ENCODE measurements around the gene MCM6. TPM values are rescaled to one million over a fixed set of nuclear protein-coding genes. Genes with fewer than 3 reads are reported as not detected.

The MCM6 gene
- total RNA-seq, 1 donor from 2014 or later: 3.7 TPM

DNA sequence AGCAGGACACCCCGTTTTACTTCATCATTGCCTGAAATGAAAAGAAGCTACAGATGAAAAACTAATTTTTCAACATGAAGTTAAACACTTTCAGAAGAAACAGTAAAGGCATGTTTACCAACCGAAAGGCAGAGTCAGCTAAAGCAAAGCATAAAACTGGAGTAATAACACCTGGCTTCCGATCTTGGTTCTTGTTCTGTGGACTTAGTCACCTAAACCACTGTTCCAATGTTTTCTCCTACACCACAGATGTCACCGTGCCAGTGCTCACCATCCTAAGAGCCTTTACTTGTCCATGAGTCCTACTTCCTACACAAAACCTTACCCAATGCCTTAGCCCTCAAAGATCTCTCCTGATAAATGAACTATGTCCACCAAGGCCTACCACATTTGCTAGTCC, 13.5 kb downstream of the MCM6 start:
- Histone ChIP-seq H3K4me3 (ENCODE audit: low read depth, low read length) (no peak overlapping the region), H3K27me3 (ENCODE audit: control insufficient read depth, insufficient read depth, low read length) (no peaks in the 10 kb centered on the region), H3K36me3 (ENCODE audit: control insufficient read depth, insufficient read depth, low read length) (peaks cover 4% of the 10 kb centered on the region)
- DNase-seq (ENCODE audit: low read depth): no peak
- TF ChIP-seq, protein P1, sequence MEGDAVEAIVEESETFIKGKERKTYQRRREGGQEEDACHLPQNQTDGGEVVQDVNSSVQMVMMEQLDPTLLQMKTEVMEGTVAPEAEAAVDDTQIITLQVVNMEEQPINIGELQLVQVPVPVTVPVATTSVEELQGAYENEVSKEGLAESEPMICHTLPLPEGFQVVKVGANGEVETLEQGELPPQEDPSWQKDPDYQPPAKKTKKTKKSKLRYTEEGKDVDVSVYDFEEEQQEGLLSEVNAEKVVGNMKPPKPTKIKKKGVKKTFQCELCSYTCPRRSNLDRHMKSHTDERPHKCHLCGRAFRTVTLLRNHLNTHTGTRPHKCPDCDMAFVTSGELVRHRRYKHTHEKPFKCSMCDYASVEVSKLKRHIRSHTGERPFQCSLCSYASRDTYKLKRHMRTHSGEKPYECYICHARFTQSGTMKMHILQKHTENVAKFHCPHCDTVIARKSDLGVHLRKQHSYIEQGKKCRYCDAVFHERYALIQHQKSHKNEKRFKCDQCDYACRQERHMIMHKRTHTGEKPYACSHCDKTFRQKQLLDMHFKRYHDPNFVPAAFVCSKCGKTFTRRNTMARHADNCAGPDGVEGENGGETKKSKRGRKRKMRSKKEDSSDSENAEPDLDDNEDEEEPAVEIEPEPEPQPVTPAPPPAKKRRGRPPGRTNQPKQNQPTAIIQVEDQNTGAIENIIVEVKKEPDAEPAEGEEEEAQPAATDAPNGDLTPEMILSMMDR (IDR thresholded peaks at IDR 0.05; ENCODE audit: insufficient read depth, low read length, severe bottlenecking): no peak
- no peak for FAIRE-seq

DNA sequence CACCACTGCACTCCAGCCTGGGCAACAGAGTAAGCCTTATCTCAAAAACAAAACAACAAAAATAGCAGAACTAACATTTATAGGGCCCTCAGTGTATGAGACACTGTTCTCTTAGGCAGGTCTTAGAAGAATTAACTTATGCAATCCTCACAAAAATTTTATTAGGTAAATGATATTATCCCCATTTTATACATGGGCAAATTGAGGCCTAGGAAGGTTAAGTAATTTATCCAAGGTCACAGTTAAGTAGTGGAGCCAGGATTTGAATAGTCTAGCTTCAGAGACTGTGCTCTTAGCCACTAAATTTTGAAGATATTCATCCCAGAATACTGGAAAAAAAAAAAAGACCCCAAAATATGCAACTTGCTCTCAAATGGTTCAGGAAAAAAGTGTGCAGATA, 22.8 kb downstream of the MCM6 start:
- TF ChIP-seq, protein P1 (IDR thresholded peaks at IDR 0.05; ENCODE audit: insufficient read depth, low read length, severe bottlenecking): no peak
- DNase-seq (ENCODE audit: low read depth) (no peak), FAIRE-seq (no peak)
- Histone ChIP-seq H3K36me3 (ENCODE audit: control insufficient read depth, insufficient read depth, low read length) (no peaks in the 10 kb centered on the region), H3K27me3 (ENCODE audit: control insufficient read depth, insufficient read depth, low read length) (no peaks in the 10 kb centered on the region), H3K4me3 (ENCODE audit: low read depth, low read length) (no peak overlapping the region)

DNA sequence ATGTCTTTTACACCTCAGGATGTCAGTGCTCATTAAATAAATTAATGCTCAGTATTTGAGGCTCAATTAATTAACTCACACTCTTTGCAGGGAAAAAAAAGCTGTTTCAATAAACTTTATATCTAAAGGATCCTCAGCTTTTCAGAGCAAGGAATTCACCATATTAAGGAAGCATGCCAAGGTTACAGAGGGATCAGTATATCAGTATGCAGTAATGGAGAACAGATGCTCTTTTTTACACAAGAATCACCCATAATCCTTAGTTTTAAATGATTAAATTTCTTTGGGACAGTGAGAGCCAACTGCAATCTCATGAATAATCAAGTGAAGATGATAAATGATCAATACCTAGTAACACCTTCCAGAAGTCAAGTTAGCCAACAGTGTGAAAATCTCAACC, 24.4 kb downstream of the MCM6 start:
- H3K4me3 ChIP-seq (ENCODE audit: low read depth, low read length): no peak overlapping the region
- TF ChIP-seq, protein P1 (IDR thresholded peaks at IDR 0.05; ENCODE audit: insufficient read depth, low read length, severe bottlenecking): no peak
- FAIRE-seq: no peak
- DNase-seq (ENCODE audit: low read depth): no peak
- H3K27me3 ChIP-seq (ENCODE audit: control insufficient read depth, insufficient read depth, low read length): no peaks in the 10 kb centered on the region
- no peaks in the 10 kb centered on the region for H3K36me3 ChIP-seq (ENCODE audit: control insufficient read depth, insufficient read depth, low read length)

DNA sequence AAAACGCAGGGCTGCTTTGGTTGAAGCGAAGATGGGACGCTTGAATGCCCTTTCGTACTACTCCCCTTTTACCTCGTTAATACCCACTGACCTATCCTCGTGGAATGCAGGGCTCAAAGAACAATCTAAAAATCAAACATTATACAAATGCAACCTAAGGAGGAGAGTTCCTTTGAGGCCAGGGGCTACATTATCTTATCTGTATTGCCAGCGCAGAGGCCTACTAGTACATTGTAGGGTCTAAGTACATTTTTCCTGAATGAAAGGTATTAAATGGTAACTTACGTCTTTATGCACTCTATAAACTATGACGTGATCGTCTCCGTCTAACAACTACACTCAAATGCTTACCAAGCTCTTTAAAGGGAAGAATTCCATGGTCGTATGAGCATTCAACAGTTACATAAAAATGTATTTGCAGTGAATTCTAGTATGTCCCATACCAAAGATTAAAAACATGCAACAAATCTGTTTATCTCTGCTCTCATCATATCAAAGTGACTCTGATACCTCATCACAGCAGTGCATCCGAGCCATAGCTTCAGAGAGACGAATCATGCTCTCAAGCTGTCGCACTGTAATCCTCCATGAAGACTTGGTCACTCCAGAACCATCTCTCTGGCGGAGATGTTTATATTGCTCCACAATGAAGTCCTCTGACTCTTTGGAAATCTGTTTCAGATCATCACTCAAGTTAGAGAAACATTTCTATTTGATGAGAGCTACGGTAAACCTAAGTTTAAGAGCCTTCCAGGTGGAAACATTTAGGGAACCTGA, 25.2 kb downstream of the MCM6 start:
- DNase-seq (ENCODE audit: low read depth) (no peak), FAIRE-seq (no peak)
- H3K27me3 ChIP-seq (ENCODE audit: control insufficient read depth, insufficient read depth, low read length): no peaks in the 10 kb centered on the region
- TF ChIP-seq, protein P1 (IDR thresholded peaks at IDR 0.05; ENCODE audit: insufficient read depth, low read length, severe bottlenecking): no peak
- H3K36me3 ChIP-seq (ENCODE audit: control insufficient read depth, insufficient read depth, low read length): peaks cover under 1% of the 10 kb centered on the region
- H3K4me3 ChIP-seq (ENCODE audit: low read depth, low read length): no peak overlapping the region

DNA sequence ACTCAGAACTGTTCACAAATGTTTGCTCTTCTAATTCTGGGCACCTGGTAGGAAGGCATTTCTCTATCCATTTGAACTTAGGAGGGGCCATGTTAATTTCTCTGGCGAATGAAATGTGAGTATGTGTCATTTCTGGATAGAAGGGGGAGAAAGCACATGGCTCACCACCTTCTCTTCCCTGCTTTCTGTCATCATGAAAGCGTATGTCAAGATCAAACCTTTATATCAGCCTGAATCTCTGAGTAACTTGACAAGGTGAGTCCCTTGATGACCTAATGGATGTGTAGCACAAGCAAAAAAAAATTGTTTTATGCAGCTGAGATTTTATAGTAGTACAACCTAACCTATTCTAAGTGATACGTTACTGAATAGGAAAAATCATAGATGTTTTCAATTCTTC, 27.2 kb downstream of the MCM6 start:
- TF ChIP-seq, protein P1 (IDR thresholded peaks at IDR 0.05; ENCODE audit: insufficient read depth, low read length, severe bottlenecking): no peak
- no peak for DNase-seq (ENCODE audit: low read depth)
- Histone ChIP-seq H3K27me3 (ENCODE audit: control insufficient read depth, insufficient read depth, low read length) (no peaks in the 10 kb centered on the region), H3K36me3 (ENCODE audit: control insufficient read depth, insufficient read depth, low read length) (peaks cover 2% of the 10 kb centered on the region), H3K4me3 (ENCODE audit: low read depth, low read length) (no peak overlapping the region)
- no peak for FAIRE-seq

DNA sequence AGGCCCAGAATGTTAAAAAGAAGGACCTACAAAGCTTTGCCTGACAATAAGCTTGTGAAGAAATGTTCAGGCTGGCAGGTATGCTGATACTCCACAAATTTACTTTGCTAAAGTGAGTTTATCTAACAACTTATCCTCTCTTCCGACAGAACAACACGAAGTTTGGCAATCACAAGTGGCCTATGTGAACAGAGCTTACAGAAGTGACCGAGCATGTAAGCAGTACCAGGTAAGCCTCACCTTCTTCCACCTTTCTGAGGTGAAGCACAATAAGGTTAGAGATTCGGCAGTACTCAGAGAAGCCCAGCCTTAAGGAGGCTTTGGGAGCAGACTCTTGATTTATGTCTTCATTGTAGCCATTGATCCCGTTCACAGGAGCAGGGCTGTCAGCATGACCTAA, 30.2 kb downstream of the MCM6 start:
- Histone ChIP-seq H3K36me3 (ENCODE audit: control insufficient read depth, insufficient read depth, low read length) (peaks cover 2% of the 10 kb centered on the region), H3K4me3 (ENCODE audit: low read depth, low read length) (no peak overlapping the region), H3K27me3 (ENCODE audit: control insufficient read depth, insufficient read depth, low read length) (no peaks in the 10 kb centered on the region)
- no peak for FAIRE-seq
- no peak for DNase-seq (ENCODE audit: low read depth)
- TF ChIP-seq, protein P1 (IDR thresholded peaks at IDR 0.05; ENCODE audit: insufficient read depth, low read length, severe bottlenecking): no peak

Data from bronchial epithelial cell (primary cell).